Stomach smooth muscle (tissue), 2 donors: ENCODE measurements around the gene ZNF335.
A peak's percentile ranks its signal among the peaks of the same experiment; 100 is the strongest.
"Not testable (repeated sequence)": the region's sequence is repeated elsewhere in the genome, so short reads cannot be mapped to it uniquely, and the experiment has no call there.

Experiments used
- H3K27ac ChIP-seq: one replicate; pipeline ENCODE4 v1.7.0; 2013; ENCODE audit warnings: mild to moderate bottlenecking, low read length, inconsistent platforms
- H3K27me3 ChIP-seq, 2 donors: one replicate each; pipeline ENCODE4 v1.7.0; 2013; ENCODE audit warnings: low read length in 2 of 2; ENCODE audit not compliant: insufficient read depth in 2 of 2, control insufficient read depth in 1 of 2
- H3K36me3 ChIP-seq, 2 donors: one replicate each; pipeline ENCODE4 v1.7.0; 2013; ENCODE audit warnings: low read length in 2 of 2; ENCODE audit not compliant: control insufficient read depth in 2 of 2, insufficient read depth in 2 of 2
- H3K4me1 ChIP-seq: one replicate; pipeline ENCODE4 v1.7.0; 2013; ENCODE audit warnings: low read length; ENCODE audit not compliant: control insufficient read depth, insufficient read depth
- H3K4me3 ChIP-seq, 2 donors: one replicate each; pipeline ENCODE4 v1.7.0; 2013; ENCODE audit warnings: low read length in 2 of 2
- H3K9ac ChIP-seq, 2 donors: one replicate each; pipeline ENCODE4 v1.7.0; 2013; ENCODE audit warnings: low read length in 2 of 2, mild to moderate bottlenecking in 1 of 2
- H3K9me3 ChIP-seq, 2 donors: one replicate each; pipeline ENCODE4 v1.7.0; 2013; ENCODE audit warnings: low read length in 2 of 2; ENCODE audit not compliant: control insufficient read depth in 2 of 2
- donor health status: healthy.
- donor health status: Pancreatic carcinoma.

The ZNF335 gene

GRCh38 chr20:45959956-45960630 is 11.9 kb downstream of the ZNF335 start:
- peaks cover 0 to 4% of the 10 kb centered on the region in 2 donors for H3K9me3 ChIP-seq
- no peaks in the 10 kb centered on the region for H3K4me1 ChIP-seq
- peaks cover 56 to 68% of the 10 kb centered on the region in 2 donors for H3K36me3 ChIP-seq
- H3K27ac ChIP-seq = no peak overlapping the region
- H3K9ac ChIP-seq = no peak overlapping the region
- no peaks in the 10 kb centered on the region for H3K27me3 ChIP-seq
- no peak overlapping the region for H3K4me3 ChIP-seq

GRCh38 chr20:45959126-45959525 is 12.9 kb downstream of the ZNF335 start:
- Histone ChIP-seq H3K27me3 (no peaks in the 10 kb centered on the region), H3K9me3 (peaks cover 0 to 4% of the 10 kb centered on the region in 2 donors), H3K4me3 (no peak overlapping the region), H3K9ac (no peak overlapping the region), H3K27ac (no peak overlapping the region), H3K36me3 (peaks cover 51 to 63% of the 10 kb centered on the region in 2 donors), H3K4me1 (no peaks in the 10 kb centered on the region)

DNA sequence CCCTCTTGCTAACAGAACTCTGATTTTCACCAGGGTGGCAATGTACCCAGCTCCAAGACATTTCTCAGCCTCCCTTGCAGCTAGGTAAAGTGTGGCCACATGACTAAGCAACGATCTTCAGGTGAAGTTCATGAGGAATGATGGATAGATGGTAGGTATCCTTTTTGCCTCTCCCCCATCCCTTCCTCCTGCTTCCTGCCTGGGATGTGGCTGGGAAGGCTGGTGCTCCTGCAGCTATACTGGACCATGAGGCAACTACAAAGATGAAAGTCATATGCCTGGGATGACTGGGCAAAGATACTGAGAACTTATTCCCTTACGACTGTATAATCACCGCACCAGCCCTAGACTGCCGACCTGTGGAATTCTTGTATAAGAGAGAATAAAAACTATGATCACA is 13.4 kb downstream of the ZNF335 start:
- Histone ChIP-seq H3K4me1 (no peaks in the 10 kb centered on the region), H3K4me3 (no peak overlapping the region), H3K27me3 (no peaks in the 10 kb centered on the region), H3K9me3 (peaks cover 0 to 4% of the 10 kb centered on the region in 2 donors), H3K36me3 (peaks cover 47 to 61% of the 10 kb centered on the region in 2 donors), H3K27ac (no peak overlapping the region), H3K9ac (no peak overlapping the region)

DNA sequence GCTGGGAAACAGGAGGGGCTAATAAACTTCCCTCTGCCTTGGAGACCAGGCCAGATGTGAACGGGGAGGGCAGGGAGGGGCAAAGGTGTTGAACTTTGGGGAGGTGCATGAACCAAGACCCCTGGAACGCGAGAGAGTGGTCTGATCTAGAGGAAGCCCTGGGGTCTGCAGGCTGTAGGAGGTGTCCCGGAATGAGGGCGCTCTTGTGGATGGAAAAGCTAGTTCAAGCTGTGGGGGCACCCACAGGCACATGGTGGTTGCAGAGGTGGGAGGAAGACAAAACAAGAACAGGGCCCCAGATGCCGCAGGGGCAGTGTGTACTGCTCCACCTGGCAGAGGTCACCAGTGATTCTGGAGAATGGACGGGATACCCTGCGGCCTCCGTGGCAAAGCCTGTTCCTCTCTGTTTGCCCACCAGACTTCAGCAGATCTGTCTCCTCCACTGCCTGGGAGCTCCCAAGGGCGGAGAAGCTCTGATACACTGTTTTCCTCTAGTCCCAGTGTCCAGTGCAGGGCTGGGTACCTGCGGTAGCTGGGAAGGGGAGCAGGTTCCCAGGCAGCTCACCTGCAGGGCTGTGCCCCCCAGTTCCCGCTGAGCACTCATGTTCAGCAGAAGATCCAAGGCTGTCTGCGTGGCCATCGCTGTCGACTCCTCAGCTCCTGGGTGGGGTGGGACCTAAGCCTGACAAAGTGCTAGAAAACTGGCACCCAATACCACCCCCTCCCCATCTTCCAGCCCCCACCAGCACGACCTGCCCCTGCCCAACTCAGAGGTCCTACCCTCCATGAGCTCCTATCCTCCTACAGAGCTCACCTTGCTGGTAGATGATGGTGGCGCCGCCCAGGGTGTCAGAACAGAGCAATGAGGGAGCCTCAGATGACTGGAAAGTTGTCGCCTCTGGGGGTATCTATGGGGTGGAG is 14.7 kb downstream of the ZNF335 start:
- Histone ChIP-seq H3K36me3 (peaks cover 49 to 65% of the 10 kb centered on the region in 2 donors), H3K9ac (no peak overlapping the region), H3K4me3 (no peak overlapping the region), H3K4me1 (no peaks in the 10 kb centered on the region), H3K27ac (no peak overlapping the region), H3K27me3 (no peaks in the 10 kb centered on the region), H3K9me3 (peaks cover 0 to 4% of the 10 kb centered on the region in 2 donors)

- not testable (repeated sequence) for H3K27me3 ChIP-seq, H3K9ac ChIP-seq, H3K9me3 ChIP-seq, H3K4me3 ChIP-seq, H3K27ac ChIP-seq, H3K4me1 ChIP-seq
- peaks cover 50 to 66% of the 10 kb centered on the region in 2 donors for H3K36me3 ChIP-seq
These were observed 15.7 kb downstream of the ZNF335 start for GRCh38 chr20:45956326-45956725.

DNA sequence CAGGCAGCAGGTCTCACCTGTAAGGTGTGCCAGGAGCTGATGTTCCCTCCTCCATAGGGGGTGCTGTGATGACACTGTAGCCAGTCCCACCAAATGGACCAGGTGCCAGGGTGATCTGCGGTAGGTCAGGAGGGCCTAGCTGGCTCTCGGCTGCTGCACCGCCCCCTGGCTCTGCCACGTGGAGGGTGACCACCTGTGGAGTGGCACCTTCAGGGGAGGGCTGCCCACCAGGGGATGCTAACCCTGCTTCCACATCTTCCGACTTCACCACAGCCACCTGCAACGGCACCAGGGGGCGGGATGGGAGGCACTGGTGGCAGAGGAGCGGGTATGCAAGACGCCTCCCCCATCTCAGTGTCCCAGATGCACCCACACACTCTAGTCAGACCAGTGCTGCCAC is 18.3 kb downstream of the ZNF335 start:
- H3K9ac ChIP-seq = no peak overlapping the region
- peaks cover 3% of the 10 kb centered on the region for H3K4me1 ChIP-seq
- H3K4me3 ChIP-seq = no peak overlapping the region
- H3K27me3 ChIP-seq = no peaks in the 10 kb centered on the region
- H3K9me3 ChIP-seq = no peaks in the 10 kb centered on the region
- H3K27ac ChIP-seq = no peak overlapping the region
- H3K36me3 ChIP-seq = peaks cover 40 to 62% of the 10 kb centered on the region in 2 donors

GRCh38 chr20:45952861-45953260 is 19.1 kb downstream of the ZNF335 start:
- H3K9me3 ChIP-seq = no peaks in the 10 kb centered on the region
- H3K9ac ChIP-seq = no peak overlapping the region
- no peak overlapping the region for H3K27ac ChIP-seq
- peaks cover 42 to 64% of the 10 kb centered on the region in 2 donors for H3K36me3 ChIP-seq
- no peak overlapping the region for H3K4me3 ChIP-seq
- peaks cover 3% of the 10 kb centered on the region for H3K4me1 ChIP-seq
- H3K27me3 ChIP-seq = no peaks in the 10 kb centered on the region

DNA sequence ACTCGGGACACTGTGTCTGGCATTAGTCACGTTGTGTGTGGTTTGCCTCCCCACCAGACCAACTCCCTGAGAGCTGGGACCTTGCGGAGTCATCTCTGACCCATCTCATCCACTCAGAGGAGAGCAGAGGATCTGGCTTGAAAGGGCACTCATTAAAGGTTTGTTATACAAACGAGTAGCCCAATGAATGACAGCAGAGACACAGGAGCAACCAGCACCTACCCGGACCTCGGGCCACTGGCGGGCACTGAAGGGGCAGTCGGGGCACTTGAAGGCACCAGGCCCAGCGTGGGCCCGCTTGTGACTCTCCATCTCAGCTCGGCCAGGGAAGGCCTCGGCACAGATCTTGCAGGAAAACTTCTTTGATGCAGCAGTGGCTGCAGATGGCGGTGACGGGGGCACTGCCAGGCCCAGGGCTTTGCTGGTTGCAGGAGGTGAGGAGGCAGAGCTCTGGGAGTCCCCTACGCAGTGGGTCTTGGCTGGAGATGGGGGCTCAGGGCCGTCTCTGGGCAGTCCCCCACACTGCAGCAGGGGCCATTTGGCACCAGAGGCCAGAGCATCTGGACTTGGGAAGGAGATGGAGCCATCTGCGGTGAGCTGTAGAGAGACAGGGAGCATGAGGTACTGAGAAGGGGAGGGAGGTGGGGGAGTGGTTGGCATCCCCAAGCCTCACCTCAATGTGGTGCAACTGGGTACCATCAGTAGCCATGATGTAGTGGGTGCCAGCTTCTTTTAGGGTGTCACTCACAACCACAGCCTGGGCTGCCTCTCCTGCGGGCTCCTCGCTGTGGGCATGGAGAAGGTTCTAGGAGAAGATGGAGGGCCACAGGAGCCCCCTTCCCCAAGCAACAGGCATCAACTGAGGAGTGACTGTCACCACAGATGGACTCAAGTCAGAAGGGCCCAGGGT is 19.8 kb downstream of the ZNF335 start:
- Histone ChIP-seq H3K9me3 (no peaks in the 10 kb centered on the region), H3K36me3 (peaks cover 46 to 60% of the 10 kb centered on the region in 2 donors), H3K4me3 (no peak overlapping the region), H3K27ac (no peak overlapping the region), H3K4me1 (peaks cover 3% of the 10 kb centered on the region), H3K9ac (no peak overlapping the region), H3K27me3 (no peaks in the 10 kb centered on the region)

DNA sequence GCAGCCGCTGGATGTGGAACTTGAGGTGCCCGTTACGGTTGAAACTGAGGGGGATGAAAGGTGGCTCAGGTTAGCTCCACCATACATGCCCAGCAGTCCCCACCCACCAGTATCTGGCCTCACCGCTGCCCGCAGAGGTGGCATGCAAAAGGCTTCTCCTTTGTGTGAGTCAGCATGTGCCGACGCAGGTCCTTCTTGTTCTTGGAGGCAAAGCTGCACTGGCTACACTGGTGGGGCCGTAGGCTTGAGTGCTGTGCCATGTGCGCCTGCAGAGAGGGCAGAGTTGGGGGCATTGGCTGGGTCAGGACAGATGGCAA is 21.7 kb downstream of the ZNF335 start:
- Histone ChIP-seq H3K27me3 (no peaks in the 10 kb centered on the region), H3K4me1 (peaks cover 3% of the 10 kb centered on the region), H3K36me3 (peaks cover 57 to 75% of the 10 kb centered on the region in 2 donors), H3K9me3 (no peaks in the 10 kb centered on the region), H3K27ac (no peak overlapping the region), H3K9ac (no peak overlapping the region), H3K4me3 (no peak overlapping the region)

DNA sequence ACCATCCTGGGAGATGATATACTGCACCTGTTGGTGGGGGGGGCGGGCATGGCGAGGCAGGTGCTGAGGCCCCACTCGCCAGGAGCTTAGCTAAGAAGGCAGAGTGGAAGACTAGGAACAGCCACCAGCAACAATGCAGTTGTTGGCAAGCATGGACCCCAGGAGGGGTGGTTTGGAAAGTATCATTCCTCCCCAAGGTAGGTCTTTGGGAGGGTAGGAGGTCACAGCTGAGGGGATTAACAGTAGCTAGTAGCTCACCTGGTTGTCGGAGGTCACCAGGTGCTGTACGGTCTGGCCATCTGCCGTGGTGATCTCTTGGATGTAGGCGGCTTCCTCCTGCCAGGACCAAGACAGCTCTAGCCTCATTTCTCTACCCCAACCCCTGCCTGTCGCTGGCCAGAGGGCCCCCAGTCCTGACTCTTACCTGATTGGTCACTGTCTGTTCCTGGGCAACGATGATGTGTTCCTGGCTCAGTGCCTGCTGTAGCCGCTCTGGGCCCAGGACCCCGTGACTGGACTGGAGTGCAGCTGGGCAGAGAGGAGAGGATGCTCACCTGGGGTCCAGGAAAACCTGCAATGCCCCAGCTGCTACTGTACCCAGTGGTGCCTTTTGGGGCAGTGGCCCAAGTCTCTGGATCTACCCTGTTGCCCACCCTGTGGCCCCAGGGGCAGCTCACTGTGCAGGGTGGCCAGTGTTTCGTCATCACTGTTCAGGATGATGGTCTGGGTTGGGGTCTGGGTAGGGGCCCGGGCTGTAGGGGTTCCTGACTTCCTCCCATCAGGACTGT is 22.3 kb downstream of the ZNF335 start:
- no peak overlapping the region for H3K4me3 ChIP-seq
- H3K9me3 ChIP-seq = no peaks in the 10 kb centered on the region
- peaks cover 3% of the 10 kb centered on the region for H3K4me1 ChIP-seq
- no peaks in the 10 kb centered on the region for H3K27me3 ChIP-seq
- H3K9ac ChIP-seq = peak overlapping the region in 1 of 2 donors; percentile 13
- H3K36me3 ChIP-seq = peaks cover 62 to 81% of the 10 kb centered on the region in 2 donors
- H3K27ac ChIP-seq = no peak overlapping the region
